ENCODE data around the gene NKTR.

DNA sequence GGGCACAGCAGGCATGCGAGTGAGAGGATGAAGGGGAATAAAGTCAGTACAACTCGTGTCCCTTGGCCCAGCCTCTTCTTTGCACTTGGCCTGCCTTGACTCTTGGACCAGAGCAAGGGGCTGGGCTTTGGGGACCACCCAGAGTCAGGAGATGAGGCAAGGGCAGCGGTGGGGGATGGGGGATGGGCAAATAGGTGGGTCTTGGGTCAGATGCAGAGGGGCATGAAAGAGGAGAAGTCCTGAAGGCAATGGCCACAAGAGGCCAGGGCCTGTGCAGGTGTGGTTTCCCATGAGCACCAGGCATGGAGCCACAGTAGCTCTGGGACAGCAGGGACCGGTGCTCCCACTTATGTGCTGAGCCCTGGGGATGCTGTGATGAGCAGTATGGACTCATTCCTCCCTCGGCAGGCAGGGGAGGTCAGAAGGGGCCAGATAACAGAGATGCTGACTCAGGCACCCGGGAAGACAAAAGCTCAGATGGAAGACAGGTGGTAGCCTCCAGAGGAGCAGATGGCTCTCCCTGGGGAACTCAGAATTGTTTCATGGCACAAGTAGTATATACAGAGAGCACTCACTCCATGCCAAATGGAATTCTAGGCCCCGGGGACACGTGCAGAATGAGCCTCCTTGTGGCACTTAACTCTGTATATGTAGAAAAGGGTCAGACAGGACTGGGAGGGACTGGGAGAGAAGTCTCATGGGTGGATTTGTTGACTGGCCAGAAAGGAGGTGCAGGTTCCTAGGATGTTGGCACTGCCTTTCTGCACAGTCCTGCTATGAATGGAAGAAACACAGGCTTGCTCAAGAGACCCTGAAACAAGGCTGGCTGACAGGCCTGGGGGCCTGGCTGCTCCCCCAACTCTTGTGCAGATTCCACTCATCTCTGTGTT, 67.3 kb downstream of the NKTR start:
- TF ChIP-seq CTCF (conservative IDR thresholded peaks at IDR 0.05 in 1 of 2, IDR thresholded peaks at IDR 0.05 in 1 of 2; ENCODE audit: extremely low read depth in 1 of 2, insufficient read depth in 1 of 2, low read depth in 1 of 2, low read length in 2 of 2) (no peak), EZH2 (IDR thresholded peaks at IDR 0.05; ENCODE audit: borderline replicate concordance, low read length) (no peak)

Measured in mammary epithelial cell (primary cell).